Measurements from ENCODE around the gene GLRX. TPM values are rescaled to one million over a fixed set of nuclear protein-coding genes. Genes with fewer than 3 reads are reported as not detected.

The GLRX gene
- total RNA-seq, 1 experiment from 2014 or later = 41.6 TPM

- H3K36me3 ChIP-seq (replicated peaks; ENCODE audit: control insufficient read depth, insufficient read depth, low read length) = no peaks in the 10 kb centered on the region
- H3K27me3 ChIP-seq (ENCODE audit: control insufficient read depth, insufficient read depth, low read length) = no peaks in the 10 kb centered on the region
- DNase-seq = no peak
- H3K4me3 ChIP-seq (ENCODE audit: insufficient read depth, low read depth, low read length) = no peak overlapping the region
Measured at GRCh38 chr5:95798048-95798447, 24.5 kb downstream of the GLRX start.

GRCh38 chr5:95797301-95797700, 25.2 kb downstream of the GLRX start:
- H3K27me3 ChIP-seq (ENCODE audit: control insufficient read depth, insufficient read depth, low read length) = no peaks in the 10 kb centered on the region
- H3K4me3 ChIP-seq (ENCODE audit: insufficient read depth, low read depth, low read length) = no peak overlapping the region
- no peaks in the 10 kb centered on the region for H3K36me3 ChIP-seq (replicated peaks; ENCODE audit: control insufficient read depth, insufficient read depth, low read length)
- DNase-seq = no peak

GRCh38 chr5:95794070-95794516, 28.4 kb downstream of the GLRX start:
- Histone ChIP-seq H3K36me3 (replicated peaks; ENCODE audit: control insufficient read depth, insufficient read depth, low read length) (no peaks in the 10 kb centered on the region), H3K27me3 (ENCODE audit: control insufficient read depth, insufficient read depth, low read length) (no peaks in the 10 kb centered on the region), H3K4me3 (ENCODE audit: insufficient read depth, low read depth, low read length) (no peak overlapping the region)
- DNase-seq = no peak

GRCh38 chr5:95791751-95792150, 30.8 kb downstream of the GLRX start:
- Histone ChIP-seq H3K4me3 (ENCODE audit: insufficient read depth, low read depth, low read length) (no peak overlapping the region), H3K27me3 (ENCODE audit: control insufficient read depth, insufficient read depth, low read length) (no peaks in the 10 kb centered on the region), H3K36me3 (replicated peaks; ENCODE audit: control insufficient read depth, insufficient read depth, low read length) (no peaks in the 10 kb centered on the region)
- DNase-seq = no peak

GRCh38 chr5:95788493-95788892, 34.0 kb downstream of the GLRX start:
- no peaks in the 10 kb centered on the region for H3K27me3 ChIP-seq (ENCODE audit: control insufficient read depth, insufficient read depth, low read length)
- H3K36me3 ChIP-seq (replicated peaks; ENCODE audit: control insufficient read depth, insufficient read depth, low read length) = no peaks in the 10 kb centered on the region
- DNase-seq = no peak
- no peak overlapping the region for H3K4me3 ChIP-seq (ENCODE audit: insufficient read depth, low read depth, low read length)

- Histone ChIP-seq H3K36me3 (replicated peaks; ENCODE audit: control insufficient read depth, insufficient read depth, low read length) (no peaks in the 10 kb centered on the region), H3K4me3 (ENCODE audit: insufficient read depth, low read depth, low read length) (no peak overlapping the region), H3K27me3 (ENCODE audit: control insufficient read depth, insufficient read depth, low read length) (no peaks in the 10 kb centered on the region)
- no peak for DNase-seq
Measured at GRCh38 chr5:95786821-95787418, 35.6 kb downstream of the GLRX start.

GRCh38 chr5:95784514-95785302, 37.8 kb downstream of the GLRX start:
- no peak for DNase-seq
- no peaks in the 10 kb centered on the region for H3K36me3 ChIP-seq (replicated peaks; ENCODE audit: control insufficient read depth, insufficient read depth, low read length)
- no peaks in the 10 kb centered on the region for H3K27me3 ChIP-seq (ENCODE audit: control insufficient read depth, insufficient read depth, low read length)
- H3K4me3 ChIP-seq (ENCODE audit: insufficient read depth, low read depth, low read length) = no peak overlapping the region

GRCh38 chr5:95783661-95784060, 38.9 kb downstream of the GLRX start:
- DNase-seq = no peak
- H3K27me3 ChIP-seq (ENCODE audit: control insufficient read depth, insufficient read depth, low read length) = no peaks in the 10 kb centered on the region
- no peaks in the 10 kb centered on the region for H3K36me3 ChIP-seq (replicated peaks; ENCODE audit: control insufficient read depth, insufficient read depth, low read length)
- H3K4me3 ChIP-seq (ENCODE audit: insufficient read depth, low read depth, low read length) = no peak overlapping the region

GRCh38 chr5:95782181-95782580, 40.3 kb downstream of the GLRX start:
- H3K4me3 ChIP-seq (ENCODE audit: insufficient read depth, low read depth, low read length) = no peak overlapping the region
- H3K36me3 ChIP-seq (replicated peaks; ENCODE audit: control insufficient read depth, insufficient read depth, low read length) = no peaks in the 10 kb centered on the region
- no peak for DNase-seq
- no peaks in the 10 kb centered on the region for H3K27me3 ChIP-seq (ENCODE audit: control insufficient read depth, insufficient read depth, low read length)

- Histone ChIP-seq H3K4me3 (ENCODE audit: insufficient read depth, low read depth, low read length) (no peak overlapping the region), H3K36me3 (replicated peaks; ENCODE audit: control insufficient read depth, insufficient read depth, low read length) (no peaks in the 10 kb centered on the region), H3K27me3 (ENCODE audit: control insufficient read depth, insufficient read depth, low read length) (no peaks in the 10 kb centered on the region)
- peak; percentile 70 for DNase-seq
Measured at GRCh38 chr5:95781101-95781583, 41.4 kb downstream of the GLRX start.

- no peaks in the 10 kb centered on the region for H3K36me3 ChIP-seq (replicated peaks; ENCODE audit: control insufficient read depth, insufficient read depth, low read length)
- no peak for DNase-seq
- H3K27me3 ChIP-seq (ENCODE audit: control insufficient read depth, insufficient read depth, low read length) = no peaks in the 10 kb centered on the region
- no peak overlapping the region for H3K4me3 ChIP-seq (ENCODE audit: insufficient read depth, low read depth, low read length)
Measured at GRCh38 chr5:95780597-95780996, 41.9 kb downstream of the GLRX start.

GRCh38 chr5:95779611-95780010, 42.9 kb downstream of the GLRX start:
- Histone ChIP-seq H3K36me3 (replicated peaks; ENCODE audit: control insufficient read depth, insufficient read depth, low read length) (no peaks in the 10 kb centered on the region), H3K27me3 (ENCODE audit: control insufficient read depth, insufficient read depth, low read length) (no peaks in the 10 kb centered on the region), H3K4me3 (ENCODE audit: insufficient read depth, low read depth, low read length) (no peak overlapping the region)
- no peak for DNase-seq

GRCh38 chr5:95778713-95779436, 43.7 kb downstream of the GLRX start:
- H3K36me3 ChIP-seq (replicated peaks; ENCODE audit: control insufficient read depth, insufficient read depth, low read length) = no peaks in the 10 kb centered on the region
- no peak for DNase-seq

GRCh38 chr5:95777441-95777840, 45.1 kb downstream of the GLRX start:
- H3K27me3 ChIP-seq (ENCODE audit: control insufficient read depth, insufficient read depth, low read length) = no peaks in the 10 kb centered on the region
- H3K4me3 ChIP-seq (ENCODE audit: insufficient read depth, low read depth, low read length) = no peak overlapping the region
- no peak for DNase-seq
- no peaks in the 10 kb centered on the region for H3K36me3 ChIP-seq (replicated peaks; ENCODE audit: control insufficient read depth, insufficient read depth, low read length)

More at GRCh38 chr5:95778713-95779436, 43.7 kb downstream of the GLRX start:
- Histone ChIP-seq H3K4me3 (ENCODE audit: insufficient read depth, low read depth, low read length) (no peak overlapping the region), H3K27me3 (ENCODE audit: control insufficient read depth, insufficient read depth, low read length) (no peaks in the 10 kb centered on the region)

Measured in H7 (cell line).